Neural cell (in vitro differentiated cells): ENCODE data around the gene NARF.

Experiments used
- EZH2 ChIP-seq: fragments of 200-600, 300-800 bp; shearing (Covaris generic), sonication (generic); IDR thresholded peaks from 2 replicates; pipeline ENCODE4 v1.6.1; 2014; ENCODE audit warnings: antibody characterized with exemption, low read length, borderline replicate concordance, mild to moderate bottlenecking; ENCODE audit not compliant: insufficient read depth, poor library complexity, severe bottlenecking
- POLR2AphosphoS5 ChIP-seq: IDR thresholded peaks from 2 replicates; pipeline ENCODE4 v1.6.1; 2012
- RAD21 ChIP-seq: fragments of 450-650 bp; conservative IDR thresholded peaks from 2 replicates; pipeline ENCODE4 v1.6.1; 2014; ENCODE audit warnings: antibody characterized with exemption, mild to moderate bottlenecking, moderate library complexity
- TAF1 ChIP-seq: IDR thresholded peaks from 2 replicates; pipeline ENCODE4 v1.6.1; 2012; ENCODE audit warnings: low read depth
- TF ChIP-seq, protein P1 (sequence below): fragments of 450-650 bp; IDR thresholded peaks from 2 replicates; pipeline ENCODE4 v1.5.1; 2014; ENCODE audit warnings: antibody characterized with exemption, mild to moderate bottlenecking, moderate library complexity; ENCODE audit not compliant: poor library complexity, severe bottlenecking

DNA sequence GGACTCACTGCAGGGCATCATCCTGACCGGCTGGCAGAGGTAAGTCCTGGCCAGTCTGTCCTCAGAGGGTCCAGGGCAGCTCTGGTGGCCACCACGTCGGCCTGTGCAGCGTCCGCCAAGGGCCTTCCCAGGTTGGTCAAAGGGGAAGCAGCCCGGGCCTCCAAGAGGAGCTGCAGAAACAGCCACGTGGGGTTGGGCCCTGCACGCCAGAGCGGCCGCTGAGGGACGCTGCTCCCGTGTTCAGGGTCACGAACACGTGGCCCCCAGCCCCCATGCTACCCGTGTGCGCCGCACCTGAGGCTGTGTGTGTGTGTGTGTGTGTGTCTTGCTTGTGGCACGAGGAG lies 21.2 kb upstream of the NARF start:
- TF ChIP-seq, protein P1, sequence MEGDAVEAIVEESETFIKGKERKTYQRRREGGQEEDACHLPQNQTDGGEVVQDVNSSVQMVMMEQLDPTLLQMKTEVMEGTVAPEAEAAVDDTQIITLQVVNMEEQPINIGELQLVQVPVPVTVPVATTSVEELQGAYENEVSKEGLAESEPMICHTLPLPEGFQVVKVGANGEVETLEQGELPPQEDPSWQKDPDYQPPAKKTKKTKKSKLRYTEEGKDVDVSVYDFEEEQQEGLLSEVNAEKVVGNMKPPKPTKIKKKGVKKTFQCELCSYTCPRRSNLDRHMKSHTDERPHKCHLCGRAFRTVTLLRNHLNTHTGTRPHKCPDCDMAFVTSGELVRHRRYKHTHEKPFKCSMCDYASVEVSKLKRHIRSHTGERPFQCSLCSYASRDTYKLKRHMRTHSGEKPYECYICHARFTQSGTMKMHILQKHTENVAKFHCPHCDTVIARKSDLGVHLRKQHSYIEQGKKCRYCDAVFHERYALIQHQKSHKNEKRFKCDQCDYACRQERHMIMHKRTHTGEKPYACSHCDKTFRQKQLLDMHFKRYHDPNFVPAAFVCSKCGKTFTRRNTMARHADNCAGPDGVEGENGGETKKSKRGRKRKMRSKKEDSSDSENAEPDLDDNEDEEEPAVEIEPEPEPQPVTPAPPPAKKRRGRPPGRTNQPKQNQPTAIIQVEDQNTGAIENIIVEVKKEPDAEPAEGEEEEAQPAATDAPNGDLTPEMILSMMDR = no peak
- TF ChIP-seq TAF1 (no peak), RAD21 (no peak), POLR2AphosphoS5 (no peak), EZH2 (no peak)
